H1 (cell line): Measurements from ENCODE around the gene EHD4. TPM values are rescaled to one million over a fixed set of nuclear protein-coding genes. Genes with fewer than 3 reads are reported as not detected.

ENCODE experiments used
- CTCF ChIA-PET: fragments of 300-600 bp; sonication (Branson Sonifier 250); formaldehyde crosslinking; loops from one replicate; lab custom pipeline; 2021; ENCODE audit not compliant: partially characterized antibody; lab: Charles Lee
- POLR2A ChIA-PET: fragments of 300-600 bp; sonication (Branson Sonifier 250); formaldehyde crosslinking; loops from one replicate; lab custom pipeline; 2021; ENCODE audit warnings: inconsistent platforms; ENCODE audit not compliant: partially characterized antibody; lab: Charles Lee
- DNase-seq, 2 experiments: peaks; one replicate each; pipeline versions ENCODE4 v3.0.0 to v3.0.0-alpha.2; 2010 to 2022; ENCODE audit warnings: low spot score in 2 of 2, low read depth in 1 of 2, mixed read lengths in 1 of 2
- FAIRE-seq: peaks from 2 replicates; lab custom pipeline; 2011; peaks lifted over from hg19 to GRCh38; lab: Jason Lieb, UNC
- H2AFZ ChIP-seq: 2 replicates; pipeline ENCODE4 v1.8.1; 2012; ENCODE audit warnings: low read length, inconsistent platforms
- H2AK5ac ChIP-seq: 2 replicates; pipeline ENCODE4 v1.6.1; 2013; ENCODE audit warnings: low read depth, low read length
- H2BK120ac ChIP-seq: replicated peaks from 2 replicates; pipeline ENCODE3; 2013; ENCODE audit warnings: low read depth, low read length, inconsistent platforms
- H2BK12ac ChIP-seq: 2 replicates; pipeline ENCODE4 v1.6.1; 2013; ENCODE audit warnings: low read depth, low read length
- H2BK15ac ChIP-seq: 2 replicates; pipeline ENCODE4 v1.6.1; 2013; ENCODE audit warnings: low read length
- H2BK20ac ChIP-seq: 2 replicates; pipeline ENCODE4 v1.6.1; 2013; ENCODE audit warnings: low read length
- H2BK5ac ChIP-seq: 2 replicates; pipeline ENCODE4 v1.6.1; 2013; ENCODE audit warnings: low read depth, low read length
- H3K14ac ChIP-seq: 2 replicates; pipeline ENCODE4 v1.6.1; 2013; ENCODE audit warnings: inconsistent platforms; ENCODE audit not compliant: insufficient read length
- H3K18ac ChIP-seq: 2 replicates; pipeline ENCODE4 v1.6.1; 2013; ENCODE audit warnings: low read length; ENCODE audit errors: extremely low read depth
- H3K23ac ChIP-seq: 2 replicates; pipeline ENCODE4 v1.6.1; 2013; ENCODE audit warnings: inconsistent platforms; ENCODE audit not compliant: insufficient read length
- H3K23me2 ChIP-seq: 2 replicates; pipeline ENCODE4 v1.6.1; 2013; ENCODE audit warnings: low read depth, low read length
- H3K27ac ChIP-seq: 2 replicates; pipeline ENCODE4 v1.6.1; 2011; ENCODE audit warnings: low read depth, low read length, inconsistent platforms
- H3K27me3 ChIP-seq, 4 experiments: replicated peaks in 1 of 4; 1 replicate in 1 of 4; 2 replicates in 3 of 4; pipeline versions ENCODE4 v1.6.1 to v1.8.1; 2011 to 2013; ENCODE audit warnings: low read length in 3 of 4, mild to moderate bottlenecking in 3 of 4, inconsistent platforms in 2 of 4, mixed read lengths in 2 of 4, moderate library complexity in 1 of 4; ENCODE audit not compliant: control insufficient read depth in 3 of 4, insufficient read depth in 3 of 4; ENCODE audit errors: extremely low read depth in 1 of 4
- H3K36me3 ChIP-seq, 4 experiments: 2 replicates each; pipeline versions ENCODE4 v1.6.1 to v1.8.1; 2011 to 2013; ENCODE audit warnings: mild to moderate bottlenecking in 4 of 4, low read length in 3 of 4, moderate library complexity in 2 of 4, control low read depth in 1 of 4, inconsistent platforms in 1 of 4; ENCODE audit not compliant: insufficient read depth in 4 of 4, control insufficient read depth in 2 of 4
- H3K4ac ChIP-seq: replicated peaks from 2 replicates; pipeline ENCODE3; 2013; ENCODE audit warnings: low read length, low read depth, mixed read lengths, inconsistent platforms; ENCODE audit not compliant: insufficient read length
- H3K4me1 ChIP-seq, 4 experiments: replicated peaks in 1 of 4; 1 replicate in 1 of 4; 2 replicates in 3 of 4; pipeline versions ENCODE4 v1.6.1 to v1.8.1; 2011 to 2013; ENCODE audit warnings: low read length in 3 of 4, inconsistent platforms in 2 of 4, mixed read lengths in 1 of 4; ENCODE audit not compliant: insufficient read depth in 4 of 4, control insufficient read depth in 3 of 4
- H3K4me2 ChIP-seq, 2 experiments: 2 replicates each; pipeline versions ENCODE4 v1.6.1 to v1.8.1; 2011 to 2013; ENCODE audit warnings: low read depth in 2 of 2, low read length in 2 of 2, control low read depth in 1 of 2, inconsistent platforms in 1 of 2, mild to moderate bottlenecking in 1 of 2; ENCODE audit not compliant: insufficient read depth in 1 of 2
- H3K4me3 ChIP-seq, 4 experiments: fragments of 200-600, 300-600 bp in 1 of 4; sonication (generic), shearing (Covaris generic), sonication (Bioruptor Twin) in 1 of 4; 2 replicates each; pipeline versions ENCODE4 v1.5.1 to v1.8.1; 2011 to 2016; ENCODE audit warnings: low read length in 4 of 4, low read depth in 3 of 4, control low read depth in 2 of 4, inconsistent platforms in 2 of 4, mild to moderate bottlenecking in 2 of 4, mixed read lengths in 1 of 4, moderate library complexity in 1 of 4; ENCODE audit not compliant: insufficient read depth in 2 of 4; ENCODE audit errors: extremely low read depth in 1 of 4
- H3K56ac ChIP-seq: replicated peaks from 2 replicates; pipeline ENCODE3; 2013; ENCODE audit warnings: low read depth, mild to moderate bottlenecking, mixed read lengths, low read length, inconsistent platforms; ENCODE audit not compliant: insufficient read length
- H3K79me1 ChIP-seq: 2 replicates; pipeline ENCODE4 v1.6.1; 2013; ENCODE audit warnings: low read depth, low read length, control low read depth
- H3K79me2 ChIP-seq, 2 experiments: 2 replicates each; pipeline versions ENCODE4 v1.6.1 to v1.8.1; 2012 to 2013; ENCODE audit warnings: low read length in 2 of 2, mild to moderate bottlenecking in 2 of 2, inconsistent platforms in 1 of 2; ENCODE audit not compliant: insufficient read depth in 2 of 2, control insufficient read depth in 1 of 2
- H3K9ac ChIP-seq, 4 experiments: replicated peaks in 1 of 4; 1 replicate in 1 of 4; 2 replicates in 3 of 4; pipeline versions ENCODE4 v1.6.1 to v1.8.1; 2011 to 2013; ENCODE audit warnings: low read depth in 3 of 4, low read length in 3 of 4, control low read depth in 2 of 4, mild to moderate bottlenecking in 2 of 4, moderate library complexity in 2 of 4, inconsistent platforms in 1 of 4; ENCODE audit errors: extremely low read depth in 1 of 4
- H3K9me3 ChIP-seq, 2 experiments: 2 replicates each; pipeline versions ENCODE4 v1.6.1 to v1.8.1; 2012 to 2013; ENCODE audit warnings: mild to moderate bottlenecking in 2 of 2, moderate library complexity in 2 of 2, control low read depth in 1 of 2, inconsistent platforms in 1 of 2, low read depth in 1 of 2, low read length in 1 of 2, mixed read lengths in 1 of 2; ENCODE audit not compliant: insufficient read depth in 2 of 2
- H4K20me1 ChIP-seq, 2 experiments: replicated peaks in 1 of 2; 2 replicates each; pipeline versions ENCODE3 to v1.8.1; 2011 to 2013; ENCODE audit warnings: inconsistent platforms in 2 of 2, low read length in 2 of 2, mild to moderate bottlenecking in 1 of 2; ENCODE audit not compliant: insufficient read depth in 2 of 2, control insufficient read depth in 1 of 2
- H4K5ac ChIP-seq: 2 replicates; pipeline ENCODE4 v1.6.1; 2013; ENCODE audit warnings: low read length, low read depth, mixed read lengths, inconsistent platforms; ENCODE audit not compliant: insufficient read length
- H4K8ac ChIP-seq: 2 replicates; pipeline ENCODE4 v1.8.0; 2013; ENCODE audit warnings: mild to moderate bottlenecking, moderate library complexity, low read length, inconsistent platforms; ENCODE audit not compliant: insufficient read depth; ENCODE audit errors: extremely low read depth
- H4K91ac ChIP-seq: replicated peaks from 2 replicates; pipeline ENCODE3; 2013; ENCODE audit warnings: low read length, mixed read lengths, inconsistent platforms; ENCODE audit not compliant: insufficient read length
- ATF3 ChIP-seq: IDR thresholded peaks from 2 replicates; pipeline ENCODE4 v1.6.1; 2011; ENCODE audit warnings: low read depth, mild to moderate bottlenecking, low read length; ENCODE audit not compliant: insufficient read depth
- FOSL1 ChIP-seq: IDR thresholded peaks from 2 replicates; pipeline ENCODE4 v1.6.1; 2011; ENCODE audit warnings: mild to moderate bottlenecking, low read depth, low read length, moderate library complexity; ENCODE audit not compliant: insufficient read depth
- JUN ChIP-seq: IDR thresholded peaks from 2 replicates; pipeline ENCODE4 v1.6.1; 2011; ENCODE audit warnings: low read depth, mild to moderate bottlenecking, improper control_type of control experiment, low read length
- KDM4A ChIP-seq: IDR thresholded peaks from one replicate; pipeline ENCODE4 v1.7.1; 2012; ENCODE audit warnings: low read depth, mild to moderate bottlenecking, moderate library complexity, low read length, inconsistent platforms; ENCODE audit not compliant: severe bottlenecking
- PHF8 ChIP-seq: fragments of 200-600 bp; sonication (generic); conservative IDR thresholded peaks from 2 replicates; pipeline ENCODE4 v1.7.1; 2012; ENCODE audit warnings: low read depth, mild to moderate bottlenecking, inconsistent platforms, low read length, moderate library complexity
- RBBP5 ChIP-seq: IDR thresholded peaks from 2 replicates; pipeline ENCODE4 v1.7.1; 2012; ENCODE audit warnings: low read depth, mild to moderate bottlenecking, inconsistent platforms, low read length, moderate library complexity, borderline replicate concordance
- SP4 ChIP-seq: IDR thresholded peaks from 2 replicates; pipeline ENCODE4 v1.6.1; 2012; ENCODE audit warnings: low read length, inconsistent platforms
- WGBS, 2 experiments: shearing (Covaris generic) in 1 of 2; methylation state at CpG; one replicate each; pipeline versions ENCODE4 v1.1.6 to v1.1.7; 2013 to 2015; ENCODE audit warnings: low lambda C conversion rate in 2 of 2, mixed read lengths in 2 of 2, inconsistent platforms in 1 of 2, low coverage in 1 of 2, missing lambda C conversion rate in 1 of 2; ENCODE audit not compliant: insufficient replicate concordance in 2 of 2, insufficient coverage in 1 of 2, insufficient read length in 1 of 2; ENCODE audit errors: extremely low coverage in 1 of 2, missing lambda C conversion rate in 1 of 2; 5-methylcytosine and 5-hydroxymethylcytosine counted together
- polyA plus RNA-seq, 7 experiments: library from polyadenylated mRNA; depleted of rRNA in 3 of 7; stranded (reverse) in 5 of 7; unstranded in 2 of 7; fragments of >200 nt in 5 of 7; fragments of 200-250 nt in 2 of 7; gene quantifications; 1 replicate in 5 of 7; 2 replicates in 1 of 7; 4 replicates in 1 of 7; pipeline versions ENCODE4 v1.2.1 to v1.2.3, GENCODE V29; 2011 to 2013; ENCODE audit warnings: missing spikeins in 2 of 7, mixed read lengths in 2 of 7
- total RNA-seq: library from RNA; stranded (reverse); fragmentation: NEBNext Ultra II Directional; extraction: Animal tissue kit (Norgen Biotek cat#: 25700); gene quantifications from 2 replicates; pipeline ENCODE4 v1.2.1, GENCODE V29; 2021

Gene EHD4
- total and polyA plus RNA-seq, 2 of the 8 experiments (the other 6 are each of a cell fraction or from before 2014, with no cell fraction given), result 17.5 to 24.5 TPM

- no peak overlapping the region for H3K4ac ChIP-seq
- H2BK15ac ChIP-seq, result no peak overlapping the region
- no peak overlapping the region for H3K56ac ChIP-seq
- H3K14ac ChIP-seq, result no peak overlapping the region
- H2BK20ac ChIP-seq, result no peak overlapping the region
- no peak overlapping the region for H4K91ac ChIP-seq
- ChIA-PET CTCF (interaction anchor here (1.2 to 2.4 kb wide), 5 partner anchors 13 to 123 kb away, joined by 3 to 6 read pairs (median 4); no protein-coding TSS in a partner anchor), POLR2A (interaction anchor here (0.9 to 1.4 kb wide), 4 partner anchors 9 to 23 kb away, joined by 3 to 4 read pairs (median 3); no protein-coding TSS in a partner anchor)
- peaks cover 30% of the 10 kb centered on the region for H3K79me1 ChIP-seq
- H3K18ac ChIP-seq, result no peak overlapping the region
- H3K27me3 ChIP-seq, result no peaks in the 10 kb centered on the region
- H3K36me3 ChIP-seq, result no peaks in the 10 kb centered on the region; a peak in 1 of 8 replicates
- H2AFZ ChIP-seq, result no peak overlapping the region
- H2BK120ac ChIP-seq, result no peak overlapping the region
- H2AK5ac ChIP-seq, result no peak overlapping the region
- peak overlapping the region in 2 of 4 experiments; percentile 1 to 91; a peak in 3 of 8 replicates for H3K4me3 ChIP-seq
- DNase-seq, result no peak
- no peaks in the 10 kb centered on the region for H3K9me3 ChIP-seq
- FAIRE-seq, result no peak
- peak overlapping the region; percentile 88 to 90; a peak in 2 of 4 replicates for H3K4me2 ChIP-seq
- H2BK5ac ChIP-seq, result no peak overlapping the region
- H3K27ac ChIP-seq, result no peak overlapping the region
- peaks cover 17 to 57% of the 10 kb centered on the region in 2 experiments for H3K79me2 ChIP-seq
- H4K8ac ChIP-seq, result no peak overlapping the region
- no peak overlapping the region for H3K23ac ChIP-seq
- WGBS, 2 experiments, result 75% methylated on average over 1 of the region's 1 CpG; no CpG with 5 or more reads in 1 of the 2 experiments
- peaks cover 4 to 10% (median 6%) of the 10 kb centered on the region in 4 experiments; a peak in 6 of 7 replicates for H3K4me1 ChIP-seq
- peaks cover 14 to 22% of the 10 kb centered on the region in 2 experiments for H4K20me1 ChIP-seq
- no peak overlapping the region for H2BK12ac ChIP-seq
- no peak overlapping the region for H4K5ac ChIP-seq
- H3K9ac ChIP-seq, result no peak overlapping the region
- no peak for TF ChIP-seq KDM4A
- no peak for TF ChIP-seq FOSL1
- no peak for TF ChIP-seq JUN
- no peak for TF ChIP-seq PHF8
- no peak for TF ChIP-seq RBBP5
- TF ChIP-seq SP4, result no peak
- no peak for TF ChIP-seq ATF3
- H3K23me2 ChIP-seq, result peaks cover 5% of the 10 kb centered on the region; the same call in 1 of the 2 replicates
These were observed 1.9 kb downstream of the EHD4 start for GRCh38 chr15:41970456-41970855.
